ENCODE data around the gene STX8.

Gene STX8

GRCh38 chr17:9321890-9322289 lies 253.7 kb downstream of the STX8 start:
- H3K27me3 ChIP-seq (ENCODE audit: insufficient read depth, low read length), result no peaks in the 10 kb centered on the region
- H3K4me3 ChIP-seq (ENCODE audit: low read length), result no peak overlapping the region
- H3K9me3 ChIP-seq (ENCODE audit: insufficient read depth, low read depth, low read length), result no peaks in the 10 kb centered on the region
- no peaks in the 10 kb centered on the region for H3K36me3 ChIP-seq (ENCODE audit: insufficient read depth, low read length)
- H3K4me1 ChIP-seq (ENCODE audit: insufficient read depth, low read length), result peaks cover 14% of the 10 kb centered on the region
- no peak overlapping the region; the same call in 1 of the 2 replicates for H3K27ac ChIP-seq (ENCODE audit: low read depth, low read length)
- no peak overlapping the region for H3K9ac ChIP-seq (ENCODE audit: low read depth, low read length)
- 74% methylated on average over 5 of the region's 5 CpGs for WGBS

GRCh38 chr17:9315360-9315759 lies 260.3 kb downstream of the STX8 start:
- no peaks in the 10 kb centered on the region for H3K27me3 ChIP-seq (ENCODE audit: insufficient read depth, low read length)
- H3K4me3 ChIP-seq (ENCODE audit: low read length), result no peak overlapping the region
- H3K27ac ChIP-seq (ENCODE audit: low read depth, low read length), result no peak overlapping the region
- no peak overlapping the region for H3K9ac ChIP-seq (ENCODE audit: low read depth, low read length)
- WGBS, result 91% methylated on average over 5 of the region's 5 CpGs
- no peaks in the 10 kb centered on the region for H3K4me1 ChIP-seq (ENCODE audit: insufficient read depth, low read length)
- H3K36me3 ChIP-seq (ENCODE audit: insufficient read depth, low read length), result no peaks in the 10 kb centered on the region
- no peaks in the 10 kb centered on the region for H3K9me3 ChIP-seq (ENCODE audit: insufficient read depth, low read depth, low read length)

GRCh38 chr17:9313346-9313745 lies 262.3 kb downstream of the STX8 start:
- Histone ChIP-seq H3K4me3 (ENCODE audit: low read length) (no peak overlapping the region), H3K27me3 (ENCODE audit: insufficient read depth, low read length) (no peaks in the 10 kb centered on the region), H3K4me1 (ENCODE audit: insufficient read depth, low read length) (peaks cover 18% of the 10 kb centered on the region), H3K36me3 (ENCODE audit: insufficient read depth, low read length) (no peaks in the 10 kb centered on the region), H3K9ac (ENCODE audit: low read depth, low read length) (no peak overlapping the region), H3K9me3 (ENCODE audit: insufficient read depth, low read depth, low read length) (no peaks in the 10 kb centered on the region), H3K27ac (ENCODE audit: low read depth, low read length) (no peak overlapping the region)
- WGBS, result 93% methylated on average over 4 of the region's 4 CpGs

GRCh38 chr17:9309216-9309615 lies 266.4 kb downstream of the STX8 start:
- Histone ChIP-seq H3K36me3 (ENCODE audit: insufficient read depth, low read length) (no peaks in the 10 kb centered on the region), H3K9ac (ENCODE audit: low read depth, low read length) (peak overlapping the region; percentile 2; the same call in 1 of the 2 replicates), H3K4me3 (ENCODE audit: low read length) (peak overlapping the region; percentile 18), H3K4me1 (ENCODE audit: insufficient read depth, low read length) (peaks cover 31% of the 10 kb centered on the region), H3K9me3 (ENCODE audit: insufficient read depth, low read depth, low read length) (no peaks in the 10 kb centered on the region), H3K27ac (ENCODE audit: low read depth, low read length) (peak overlapping the region; percentile 84), H3K27me3 (ENCODE audit: insufficient read depth, low read length) (no peaks in the 10 kb centered on the region)
- 19% methylated on average over 5 of the region's 6 CpGs for WGBS

GRCh38 chr17:9308069-9308468 lies 267.6 kb downstream of the STX8 start:
- no peak overlapping the region for H3K9ac ChIP-seq (ENCODE audit: low read depth, low read length)
- WGBS, result 79% methylated on average over 6 of the region's 6 CpGs
- H3K36me3 ChIP-seq (ENCODE audit: insufficient read depth, low read length), result no peaks in the 10 kb centered on the region
- H3K27me3 ChIP-seq (ENCODE audit: insufficient read depth, low read length), result no peaks in the 10 kb centered on the region
- no peak overlapping the region for H3K4me3 ChIP-seq (ENCODE audit: low read length)
- H3K9me3 ChIP-seq (ENCODE audit: insufficient read depth, low read depth, low read length), result no peaks in the 10 kb centered on the region
- peaks cover 31% of the 10 kb centered on the region for H3K4me1 ChIP-seq (ENCODE audit: insufficient read depth, low read length)
- H3K27ac ChIP-seq (ENCODE audit: low read depth, low read length), result peak overlapping the region; percentile 39

- H3K27ac ChIP-seq (ENCODE audit: low read depth, low read length), result peak overlapping the region; percentile 39
- 72% methylated on average over 7 of the region's 7 CpGs for whole genome bisulfite sequencing
- no peak overlapping the region for H3K4me3 ChIP-seq (ENCODE audit: low read length)
- H3K36me3 ChIP-seq (ENCODE audit: insufficient read depth, low read length), result no peaks in the 10 kb centered on the region
- H3K4me1 ChIP-seq (ENCODE audit: insufficient read depth, low read length), result peaks cover 31% of the 10 kb centered on the region
- H3K9ac ChIP-seq (ENCODE audit: low read depth, low read length), result no peak overlapping the region
- H3K9me3 ChIP-seq (ENCODE audit: insufficient read depth, low read depth, low read length), result no peaks in the 10 kb centered on the region
- H3K27me3 ChIP-seq (ENCODE audit: insufficient read depth, low read length), result no peaks in the 10 kb centered on the region
Observed at GRCh38 chr17:9307313-9307998, 268.2 kb downstream of the STX8 start.

GRCh38 chr17:9306086-9306485 lies 269.5 kb downstream of the STX8 start:
- Histone ChIP-seq H3K27me3 (ENCODE audit: insufficient read depth, low read length) (no peaks in the 10 kb centered on the region), H3K36me3 (ENCODE audit: insufficient read depth, low read length) (no peaks in the 10 kb centered on the region), H3K4me3 (ENCODE audit: low read length) (no peak overlapping the region), H3K9me3 (ENCODE audit: insufficient read depth, low read depth, low read length) (no peaks in the 10 kb centered on the region), H3K4me1 (ENCODE audit: insufficient read depth, low read length) (peaks cover 31% of the 10 kb centered on the region), H3K27ac (ENCODE audit: low read depth, low read length) (no peak overlapping the region), H3K9ac (ENCODE audit: low read depth, low read length) (no peak overlapping the region)
- no CpG with 5 or more reads among the region's 6 CpGs for WGBS

GRCh38 chr17:9299695-9300094 lies 275.9 kb downstream of the STX8 start:
- Histone ChIP-seq H3K4me3 (ENCODE audit: low read length) (no peak overlapping the region), H3K9ac (ENCODE audit: low read depth, low read length) (no peak overlapping the region), H3K27ac (ENCODE audit: low read depth, low read length) (no peak overlapping the region), H3K9me3 (ENCODE audit: insufficient read depth, low read depth, low read length) (no peaks in the 10 kb centered on the region), H3K27me3 (ENCODE audit: insufficient read depth, low read length) (no peaks in the 10 kb centered on the region), H3K36me3 (ENCODE audit: insufficient read depth, low read length) (no peaks in the 10 kb centered on the region), H3K4me1 (ENCODE audit: insufficient read depth, low read length) (no peaks in the 10 kb centered on the region)
- 94% methylated on average over 7 of the region's 7 CpGs for WGBS

- WGBS, result 87% methylated on average over 5 of the region's 5 CpGs
- Histone ChIP-seq H3K9ac (ENCODE audit: low read depth, low read length) (no peak overlapping the region), H3K4me3 (ENCODE audit: low read length) (no peak overlapping the region), H3K36me3 (ENCODE audit: insufficient read depth, low read length) (no peaks in the 10 kb centered on the region), H3K4me1 (ENCODE audit: insufficient read depth, low read length) (no peaks in the 10 kb centered on the region), H3K9me3 (ENCODE audit: insufficient read depth, low read depth, low read length) (no peaks in the 10 kb centered on the region), H3K27ac (ENCODE audit: low read depth, low read length) (no peak overlapping the region), H3K27me3 (ENCODE audit: insufficient read depth, low read length) (no peaks in the 10 kb centered on the region)
Observed at GRCh38 chr17:9298776-9299295, 276.8 kb downstream of the STX8 start.

- Histone ChIP-seq H3K27me3 (ENCODE audit: insufficient read depth, low read length) (no peaks in the 10 kb centered on the region), H3K36me3 (ENCODE audit: insufficient read depth, low read length) (no peaks in the 10 kb centered on the region), H3K27ac (ENCODE audit: low read depth, low read length) (no peak overlapping the region), H3K4me1 (ENCODE audit: insufficient read depth, low read length) (no peaks in the 10 kb centered on the region), H3K9me3 (ENCODE audit: insufficient read depth, low read depth, low read length) (no peaks in the 10 kb centered on the region), H3K4me3 (ENCODE audit: low read length) (no peak overlapping the region), H3K9ac (ENCODE audit: low read depth, low read length) (no peak overlapping the region)
- 92% methylated on average over 5 of the region's 5 CpGs for WGBS
Observed at GRCh38 chr17:9298135-9298534, 277.5 kb downstream of the STX8 start.

GRCh38 chr17:9294661-9295210 lies 280.9 kb downstream of the STX8 start:
- Histone ChIP-seq H3K4me3 (ENCODE audit: low read length) (no peak overlapping the region), H3K27ac (ENCODE audit: low read depth, low read length) (no peak overlapping the region), H3K4me1 (ENCODE audit: insufficient read depth, low read length) (no peaks in the 10 kb centered on the region), H3K9me3 (ENCODE audit: insufficient read depth, low read depth, low read length) (no peaks in the 10 kb centered on the region), H3K9ac (ENCODE audit: low read depth, low read length) (no peak overlapping the region), H3K27me3 (ENCODE audit: insufficient read depth, low read length) (no peaks in the 10 kb centered on the region), H3K36me3 (ENCODE audit: insufficient read depth, low read length) (no peaks in the 10 kb centered on the region)
- 93% methylated on average over 4 of the region's 4 CpGs for WGBS

Measured in HUES64 (cell line).